ENCODE measurements around the gene PGA3.
A peak's percentile ranks its signal among the peaks of the same experiment; 100 is the strongest.
"Not testable (repeated sequence)": the region's sequence is repeated elsewhere in the genome, so short reads cannot be mapped to it uniquely, and the experiment has no call there.

Gene PGA3

DNA sequence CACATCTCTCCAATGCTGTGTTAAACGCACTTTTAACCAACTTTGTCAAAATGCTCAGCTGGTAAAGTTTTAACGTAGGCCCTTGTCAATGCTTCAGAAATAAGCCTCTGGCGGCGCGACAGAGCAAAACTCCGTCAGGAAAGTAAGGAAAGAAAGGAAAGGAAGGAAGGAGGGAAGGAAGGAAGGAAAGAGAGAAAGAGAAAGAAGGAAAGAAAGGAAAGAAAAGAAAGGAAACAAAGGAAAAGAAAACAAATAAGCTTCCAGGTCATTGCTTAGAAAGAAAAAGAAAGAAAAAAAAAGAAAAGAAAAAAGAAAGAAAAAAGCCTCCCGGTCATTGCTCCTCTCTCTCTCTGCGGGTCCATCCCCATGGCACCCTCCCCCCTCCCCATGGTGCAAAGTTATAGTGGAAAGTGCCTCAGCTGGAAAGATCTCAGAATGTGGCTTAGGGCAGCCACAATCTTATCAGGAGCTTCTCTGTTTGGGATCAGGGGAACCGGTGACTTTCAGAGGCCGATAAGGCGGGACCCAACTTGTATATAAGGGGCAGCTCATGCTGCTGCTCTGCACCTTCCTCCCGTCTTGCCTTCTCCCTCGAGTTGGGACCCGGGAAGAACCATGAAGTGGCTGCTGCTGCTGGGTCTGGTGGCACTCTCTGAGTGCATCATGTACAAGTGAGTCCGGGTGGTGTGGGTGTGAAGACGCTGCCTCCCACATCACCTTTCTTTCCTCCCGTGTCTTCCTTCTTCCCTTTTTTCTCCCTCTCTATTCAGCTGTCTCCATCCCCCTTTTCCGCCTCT, at the start of gene PGA3:
PGA3 (plus strand) TSS at position 566 of the 797 bp plus-strand sequence; CDS start at position 616, 50 bp downstream.
- H3K9me3 ChIP-seq (ENCODE audit: insufficient read depth, low read depth, low read length); H3K36me3 ChIP-seq (ENCODE audit: insufficient read depth, low read depth, low read length); H3K27me3 ChIP-seq (ENCODE audit: insufficient read depth, low read length): not testable (repeated sequence)

DNA sequence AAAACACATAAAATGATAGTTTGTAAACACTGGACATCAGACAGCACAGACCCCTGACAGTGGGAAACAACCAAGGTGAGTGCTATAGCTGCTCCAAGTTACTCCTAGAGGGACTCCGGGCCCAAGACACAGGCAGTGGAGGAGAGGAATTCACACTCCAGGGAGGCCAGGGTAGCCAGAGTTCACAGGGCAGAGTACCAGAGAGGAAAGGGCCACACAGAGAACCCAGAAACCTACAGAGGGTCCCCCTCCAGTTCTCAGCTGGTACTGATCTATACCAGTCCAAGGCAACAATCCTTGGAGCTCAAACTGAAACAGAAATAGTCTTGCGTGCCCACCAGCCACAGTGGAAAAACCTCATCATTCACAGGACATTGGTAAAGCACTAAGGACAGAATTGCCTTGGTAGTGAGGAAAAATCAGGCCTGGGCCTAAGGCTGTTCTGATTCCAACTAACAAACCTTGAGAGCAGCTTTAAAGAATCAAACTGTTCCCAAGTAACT, 49.7 kb upstream of the PGA3 start:
- Histone ChIP-seq H3K36me3 (ENCODE audit: insufficient read depth, low read depth, low read length) (no peaks in the 10 kb centered on the region), H3K27ac (ENCODE audit: low read length) (no peak overlapping the region), H3K4me1 (ENCODE audit: insufficient read depth, low read length) (peaks cover 30% of the 10 kb centered on the region), H3K27me3 (ENCODE audit: insufficient read depth, low read length) (no peaks in the 10 kb centered on the region), H3K9me3 (ENCODE audit: insufficient read depth, low read depth, low read length) (no peaks in the 10 kb centered on the region; the same call in 1 of the 2 replicates), H3K4me3 (ENCODE audit: low read length) (no peak overlapping the region), H3K9ac (ENCODE audit: low read depth, low read length) (no peak overlapping the region)

More for the DNA sequence above, at the start of gene PGA3:
- H3K4me1 ChIP-seq (ENCODE audit: insufficient read depth, low read length); H3K9ac ChIP-seq (ENCODE audit: low read depth, low read length); H3K4me3 ChIP-seq (ENCODE audit: low read length); H3K27ac ChIP-seq (ENCODE audit: low read length): not testable (repeated sequence)

DNA sequence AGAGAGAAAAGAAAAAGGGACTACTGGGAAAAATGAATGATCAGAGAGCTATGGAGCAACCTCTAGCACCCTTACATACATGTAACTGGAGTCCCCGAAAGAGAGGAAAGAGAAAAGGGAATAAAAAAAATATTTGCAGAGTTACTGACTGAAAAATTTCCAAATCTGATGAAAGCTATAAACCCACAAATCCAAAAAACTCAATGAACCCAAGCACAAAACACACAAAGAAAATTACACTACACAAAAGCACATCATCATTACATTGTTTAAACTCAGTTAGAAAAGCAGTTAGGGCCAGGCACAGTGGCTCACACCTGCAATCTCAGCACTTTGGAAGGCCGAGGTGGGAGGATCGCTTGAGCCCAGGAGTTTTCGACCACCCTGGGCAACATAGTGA, 48.8 kb upstream of the PGA3 start:
- no peaks in the 10 kb centered on the region for H3K27me3 ChIP-seq (ENCODE audit: insufficient read depth, low read length)
- no peaks in the 10 kb centered on the region; the same call in 1 of the 2 replicates for H3K9me3 ChIP-seq (ENCODE audit: insufficient read depth, low read depth, low read length)
- no peak overlapping the region for H3K4me3 ChIP-seq (ENCODE audit: low read length)
- no peaks in the 10 kb centered on the region for H3K36me3 ChIP-seq (ENCODE audit: insufficient read depth, low read depth, low read length)
- H3K4me1 ChIP-seq (ENCODE audit: insufficient read depth, low read length), result peaks cover 32% of the 10 kb centered on the region
- H3K27ac ChIP-seq (ENCODE audit: low read length), result no peak overlapping the region
- H3K9ac ChIP-seq (ENCODE audit: low read depth, low read length), result no peak overlapping the region

DNA sequence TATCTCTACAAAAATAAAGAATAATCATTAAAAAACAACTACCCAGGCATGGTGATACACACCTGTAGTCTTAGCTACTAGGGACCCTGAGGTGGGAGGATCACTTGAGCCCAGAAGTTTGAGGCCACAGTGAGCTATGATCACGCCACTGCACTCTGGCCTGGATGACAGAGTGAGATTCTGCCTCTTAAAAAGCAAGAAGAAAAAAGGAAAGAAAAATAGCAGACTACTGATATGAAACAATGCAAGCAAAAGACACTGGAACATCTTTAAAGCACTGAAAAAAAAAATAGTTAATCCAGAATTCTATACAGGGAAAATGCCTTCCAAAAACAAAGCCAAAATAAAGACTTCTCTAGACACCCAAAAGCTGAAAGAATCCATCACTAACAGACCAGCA, 48.0 kb upstream of the PGA3 start:
- Histone ChIP-seq H3K9me3 (ENCODE audit: insufficient read depth, low read depth, low read length) (no peaks in the 10 kb centered on the region; the same call in 1 of the 2 replicates), H3K27ac (ENCODE audit: low read length) (no peak overlapping the region), H3K9ac (ENCODE audit: low read depth, low read length) (no peak overlapping the region), H3K4me1 (ENCODE audit: insufficient read depth, low read length) (peaks cover 24% of the 10 kb centered on the region), H3K27me3 (ENCODE audit: insufficient read depth, low read length) (no peaks in the 10 kb centered on the region), H3K4me3 (ENCODE audit: low read length) (no peak overlapping the region), H3K36me3 (ENCODE audit: insufficient read depth, low read depth, low read length) (no peaks in the 10 kb centered on the region)

DNA sequence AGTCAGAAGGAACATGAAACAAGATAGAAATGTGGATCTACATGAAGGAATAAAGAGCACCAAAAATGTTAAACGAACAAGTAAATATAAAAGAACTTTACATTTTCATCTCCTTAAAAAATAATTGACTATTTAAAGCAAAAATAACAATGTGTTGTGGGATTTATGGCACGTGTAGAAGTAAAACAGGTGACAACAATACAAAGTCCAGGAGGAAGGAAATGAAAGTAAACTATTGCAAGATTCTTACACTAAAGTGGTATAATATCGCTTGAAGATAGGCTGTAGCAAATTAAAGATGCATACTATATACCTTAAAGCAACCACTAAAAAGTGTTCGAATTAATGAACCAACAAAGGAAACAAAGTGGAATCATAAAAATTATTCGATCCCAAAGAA, 47.6 kb upstream of the PGA3 start:
- Histone ChIP-seq H3K9ac (ENCODE audit: low read depth, low read length) (no peak overlapping the region), H3K27me3 (ENCODE audit: insufficient read depth, low read length) (no peaks in the 10 kb centered on the region), H3K4me3 (ENCODE audit: low read length) (no peak overlapping the region), H3K36me3 (ENCODE audit: insufficient read depth, low read depth, low read length) (no peaks in the 10 kb centered on the region), H3K27ac (ENCODE audit: low read length) (no peak overlapping the region), H3K9me3 (ENCODE audit: insufficient read depth, low read depth, low read length) (no peaks in the 10 kb centered on the region; the same call in 1 of the 2 replicates), H3K4me1 (ENCODE audit: insufficient read depth, low read length) (peaks cover 20% of the 10 kb centered on the region)

DNA sequence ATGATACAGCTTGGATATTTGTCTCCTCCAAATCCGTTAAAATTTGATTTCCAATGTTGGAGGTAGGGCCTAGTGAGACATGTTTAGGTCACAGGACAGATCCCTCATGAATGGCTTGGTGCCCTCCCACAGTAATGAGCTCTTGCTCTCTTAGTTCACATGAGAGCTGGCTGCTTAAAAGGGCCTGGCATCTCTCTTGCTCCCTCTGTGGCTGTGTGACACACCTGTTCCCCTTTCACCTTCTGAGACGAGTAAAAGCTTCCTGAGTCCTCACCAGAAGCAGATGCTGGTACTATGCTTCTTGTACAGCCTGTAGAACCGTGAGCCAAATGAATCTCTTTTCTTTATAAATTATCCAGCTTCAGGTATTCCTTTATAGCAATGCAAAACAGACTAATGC, 45.6 kb upstream of the PGA3 start:
- Histone ChIP-seq H3K36me3 (ENCODE audit: insufficient read depth, low read depth, low read length) (no peaks in the 10 kb centered on the region), H3K27me3 (ENCODE audit: insufficient read depth, low read length) (no peaks in the 10 kb centered on the region), H3K9me3 (ENCODE audit: insufficient read depth, low read depth, low read length) (no peaks in the 10 kb centered on the region; the same call in 1 of the 2 replicates), H3K4me1 (ENCODE audit: insufficient read depth, low read length) (peaks cover 10% of the 10 kb centered on the region; the same call in 1 of the 2 replicates), H3K4me3 (ENCODE audit: low read length) (no peak overlapping the region), H3K27ac (ENCODE audit: low read length) (no peak overlapping the region), H3K9ac (ENCODE audit: low read depth, low read length) (no peak overlapping the region)

DNA sequence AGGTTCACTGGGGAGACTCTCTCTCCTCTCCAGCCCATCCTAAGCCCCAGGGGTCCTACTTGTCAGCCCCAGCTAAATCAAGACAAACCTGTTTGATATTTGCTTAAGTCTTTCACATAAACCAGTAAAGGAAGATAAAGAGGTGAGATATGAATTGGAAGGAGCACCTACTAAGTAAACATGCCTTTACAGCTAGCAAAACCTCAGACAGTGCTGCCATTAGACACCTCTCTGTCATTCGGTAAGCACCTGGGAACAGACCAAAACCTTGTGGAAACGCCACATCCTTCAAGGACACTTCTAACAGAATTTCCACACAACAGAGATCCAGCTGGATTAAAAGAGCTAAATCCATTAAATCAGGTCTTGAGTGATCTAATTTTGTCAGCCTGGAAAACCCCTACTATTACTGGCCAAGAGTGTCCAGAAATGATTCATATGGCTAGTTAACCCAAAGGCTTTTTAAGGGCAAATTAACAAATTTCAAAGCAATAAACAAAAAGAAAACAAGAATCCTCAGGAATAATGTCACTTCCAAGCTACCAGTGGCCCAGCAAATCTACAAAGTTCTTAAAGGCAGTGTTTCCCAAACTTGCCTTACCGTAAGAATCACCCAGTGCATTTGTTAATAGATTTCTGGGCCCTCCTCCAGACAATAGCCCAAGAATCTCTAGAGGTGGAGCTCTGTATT, 44.5 kb upstream of the PGA3 start:
- H3K4me3 ChIP-seq (ENCODE audit: low read length), result no peak overlapping the region
- peaks cover 10% of the 10 kb centered on the region; the same call in 1 of the 2 replicates for H3K4me1 ChIP-seq (ENCODE audit: insufficient read depth, low read length)
- H3K9ac ChIP-seq (ENCODE audit: low read depth, low read length), result no peak overlapping the region
- no peak overlapping the region for H3K27ac ChIP-seq (ENCODE audit: low read length)
- no peaks in the 10 kb centered on the region; the same call in 1 of the 2 replicates for H3K9me3 ChIP-seq (ENCODE audit: insufficient read depth, low read depth, low read length)
- no peaks in the 10 kb centered on the region for H3K36me3 ChIP-seq (ENCODE audit: insufficient read depth, low read depth, low read length)
- H3K27me3 ChIP-seq (ENCODE audit: insufficient read depth, low read length), result no peaks in the 10 kb centered on the region

DNA sequence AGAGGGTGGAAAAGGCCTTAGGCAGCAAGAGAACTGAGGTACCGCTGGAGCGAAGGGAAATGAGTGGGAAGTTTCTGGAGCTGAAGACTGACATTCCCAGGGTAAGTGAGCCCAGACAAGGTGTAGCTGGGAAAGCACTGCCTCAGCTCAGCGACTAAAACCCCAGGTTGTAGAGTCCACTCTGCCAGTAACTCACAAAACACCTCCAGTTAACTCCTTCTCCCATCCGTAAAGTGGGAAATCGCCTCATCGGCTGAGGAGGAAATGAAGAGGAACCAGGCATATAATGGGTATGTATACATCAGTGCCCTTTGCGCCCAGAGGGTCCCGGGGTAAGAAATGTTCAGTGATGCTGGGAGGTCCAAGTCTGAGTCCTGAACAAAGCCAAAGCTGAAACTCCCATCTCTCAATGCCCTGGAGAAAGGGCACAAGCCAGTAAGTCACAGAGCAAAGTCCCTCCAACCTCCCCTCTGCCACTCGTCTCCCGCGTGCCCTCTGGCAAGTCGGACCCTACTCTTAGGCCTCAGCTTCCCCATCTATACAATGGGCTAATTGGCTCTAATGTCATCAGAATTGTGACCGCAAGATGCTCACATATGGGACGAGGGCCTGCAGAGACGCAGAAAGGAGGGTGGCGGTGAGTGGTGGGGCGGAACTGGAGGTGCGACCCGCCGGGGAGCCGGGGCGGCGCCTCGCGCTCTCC, 42.7 kb upstream of the PGA3 start:
- H3K27me3 ChIP-seq (ENCODE audit: insufficient read depth, low read length), result no peaks in the 10 kb centered on the region
- peaks cover 10% of the 10 kb centered on the region; the same call in 1 of the 2 replicates for H3K4me1 ChIP-seq (ENCODE audit: insufficient read depth, low read length)
- H3K9ac ChIP-seq (ENCODE audit: low read depth, low read length), result peak overlapping the region; percentile 63; the same call in 1 of the 2 replicates
- no peaks in the 10 kb centered on the region for H3K36me3 ChIP-seq (ENCODE audit: insufficient read depth, low read depth, low read length)
- no peaks in the 10 kb centered on the region; the same call in 1 of the 2 replicates for H3K9me3 ChIP-seq (ENCODE audit: insufficient read depth, low read depth, low read length)
- peak overlapping the region; percentile 84 for H3K4me3 ChIP-seq (ENCODE audit: low read length)
- H3K27ac ChIP-seq (ENCODE audit: low read length), result no peak overlapping the region

DNA sequence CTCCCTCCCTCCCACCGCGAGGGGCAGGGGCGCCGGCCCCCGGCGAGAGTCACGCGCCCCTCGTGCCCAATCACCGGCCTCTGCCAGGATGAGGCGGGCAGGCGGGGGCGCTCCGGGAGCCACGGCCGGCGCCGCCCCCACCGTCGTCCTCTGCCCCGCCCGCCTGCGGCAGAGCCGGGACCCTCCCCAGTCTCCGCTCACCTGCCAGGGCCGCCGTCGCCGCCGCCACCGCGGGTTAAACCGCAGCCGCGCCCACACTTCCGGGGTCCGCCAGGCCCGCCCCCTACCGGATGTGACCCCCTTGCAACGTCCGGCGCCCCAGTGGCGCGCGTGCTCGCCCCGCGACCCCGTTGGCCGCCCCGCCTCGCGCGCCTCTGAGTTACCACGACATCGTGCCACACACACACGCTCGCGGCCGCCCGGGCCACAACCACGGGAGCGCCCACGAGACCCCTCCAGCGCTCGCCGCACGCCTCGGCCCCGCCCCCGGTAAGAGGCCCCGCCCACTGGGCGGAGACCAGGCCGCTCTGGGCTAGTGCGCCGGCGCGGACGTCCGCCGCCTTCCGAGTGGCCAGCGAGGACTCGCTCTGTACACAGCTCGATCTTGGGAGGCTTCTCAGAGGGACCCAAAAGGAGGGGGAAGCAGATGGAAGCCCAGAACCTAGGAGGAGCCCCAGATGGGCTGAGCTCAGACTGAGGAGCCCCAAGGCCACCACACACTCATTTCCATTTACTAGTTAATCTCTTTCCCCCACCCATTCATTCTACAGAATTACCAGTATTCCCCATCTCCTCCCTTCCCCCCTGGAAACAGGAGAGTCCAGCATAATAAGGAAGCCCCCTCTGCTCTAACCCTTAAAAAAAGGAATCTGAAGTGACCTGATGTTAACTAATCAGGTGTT, 41.9 kb upstream of the PGA3 start, which contains the start of gene VPS37C:
VPS37C (minus strand) TSS at position 237 of the 902 bp plus-strand sequence. CDS start 22,597 bp downstream, outside the sequence.
- Histone ChIP-seq H3K27ac (ENCODE audit: low read length) (peak within 1 kb of the TSS; percentile 41), H3K27me3 (ENCODE audit: insufficient read depth, low read length) (no peaks in the 10 kb centered on the region), H3K9ac (ENCODE audit: low read depth, low read length) (peak within 1 kb of the TSS; percentile 89; the same call in 1 of the 2 replicates), H3K9me3 (ENCODE audit: insufficient read depth, low read depth, low read length) (no peaks in the 10 kb centered on the region), H3K36me3 (ENCODE audit: insufficient read depth, low read depth, low read length) (no peaks in the 10 kb centered on the region), H3K4me1 (ENCODE audit: insufficient read depth, low read length) (peaks cover 10% of the 10 kb centered on the region; the same call in 1 of the 2 replicates), H3K4me3 (ENCODE audit: low read length) (peak within 1 kb of the TSS; percentile 84)

DNA sequence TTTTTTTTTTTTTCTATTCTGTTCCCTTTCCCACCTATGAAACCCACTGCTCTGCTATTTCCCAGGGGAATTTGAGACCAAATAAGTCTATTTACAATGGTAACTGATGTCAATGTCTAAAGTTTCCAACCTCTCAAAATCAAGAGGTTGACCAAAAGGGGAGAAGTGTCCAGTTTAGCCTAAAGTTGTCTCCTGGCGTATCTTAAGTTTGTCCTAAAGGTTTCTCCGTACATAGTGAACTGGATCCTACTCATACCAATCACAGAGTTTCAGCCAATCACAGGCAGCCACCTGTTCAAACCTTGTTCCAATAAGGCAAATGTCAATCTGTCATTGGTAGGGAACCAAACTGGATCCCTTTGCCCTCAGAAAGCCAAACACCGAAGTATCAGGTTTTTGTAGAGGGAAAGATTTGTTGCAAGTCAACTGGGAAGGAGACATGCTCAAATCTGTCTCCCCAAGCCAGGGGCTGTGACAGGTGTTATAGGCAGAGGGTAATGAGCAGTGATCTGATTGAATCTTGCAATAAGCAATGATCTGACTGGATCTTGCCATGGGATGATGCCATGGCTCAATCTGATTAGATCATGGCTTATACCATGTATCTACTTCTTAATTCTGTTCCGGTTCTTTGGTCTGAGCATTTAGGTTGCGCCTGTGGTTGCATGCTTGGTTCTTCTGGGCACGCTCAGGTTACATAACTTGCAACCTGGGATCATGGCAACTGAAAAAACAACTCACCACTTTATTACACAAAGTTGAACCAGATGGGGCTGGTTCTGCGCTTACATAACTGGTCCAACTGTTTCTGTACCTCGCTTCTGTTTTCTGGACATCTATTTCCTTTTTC, 41.0 kb upstream of the PGA3 start:
- no peaks in the 10 kb centered on the region for H3K27me3 ChIP-seq (ENCODE audit: insufficient read depth, low read length)
- H3K36me3 ChIP-seq (ENCODE audit: insufficient read depth, low read depth, low read length), result no peaks in the 10 kb centered on the region
- H3K27ac ChIP-seq (ENCODE audit: low read length), result peak overlapping the region; percentile 41
- H3K4me1 ChIP-seq (ENCODE audit: insufficient read depth, low read length), result peaks cover 10% of the 10 kb centered on the region; the same call in 1 of the 2 replicates
- H3K9ac ChIP-seq (ENCODE audit: low read depth, low read length), result peak overlapping the region; percentile 89; the same call in 1 of the 2 replicates
- H3K9me3 ChIP-seq (ENCODE audit: insufficient read depth, low read depth, low read length), result no peaks in the 10 kb centered on the region
- H3K4me3 ChIP-seq (ENCODE audit: low read length), result peak overlapping the region; percentile 84
